Retinal pigment epithelial cell (primary cell): ENCODE data around the gene GPBP1L1.
"Not testable (repeated sequence)": the region's sequence is repeated elsewhere in the genome, so short reads cannot be mapped to it uniquely, and the experiment has no call there.

ENCODE experiments used
- DNase-seq: peaks from one replicate; pipeline ENCODE4 v3.0.0-alpha.2; 2010; ENCODE audit warnings: low read depth
- H3K4me3 ChIP-seq: 2 replicates; pipeline ENCODE4 v1.5.1; 2011; ENCODE audit warnings: mild to moderate bottlenecking, low read length, control low read depth, moderate library complexity
- CTCF ChIP-seq: conservative IDR thresholded peaks from 2 replicates; pipeline ENCODE4 v1.5.1; 2011; ENCODE audit warnings: low read depth, low read length, control low read depth, inconsistent platforms

GPBP1L1 gene

DNA sequence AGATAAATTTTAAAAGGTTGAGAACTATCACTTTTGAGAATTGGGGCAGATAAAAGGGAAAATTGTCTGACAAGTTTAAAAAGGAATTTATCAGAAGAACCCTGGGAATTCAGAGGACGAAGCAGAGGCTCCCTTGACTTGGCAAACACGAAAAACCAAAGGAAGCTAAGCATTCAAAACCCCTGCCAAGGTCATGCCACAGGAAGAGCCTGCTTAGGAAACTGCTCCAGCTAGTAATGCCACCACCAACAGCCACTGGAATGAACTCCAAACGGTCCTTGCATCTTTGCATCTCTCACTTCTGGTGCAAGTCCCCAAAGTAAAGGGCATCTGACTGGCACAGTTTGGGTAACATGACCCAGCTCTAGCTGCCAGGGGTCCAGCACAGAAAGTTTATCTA lies 7.2 kb downstream of the GPBP1L1 start:
- no peak for TF ChIP-seq CTCF
- no peak overlapping the region for H3K4me3 ChIP-seq
- DNase-seq: no peak

GRCh38 chr1:45678489-45678888 lies 7.8 kb downstream of the GPBP1L1 start:
- DNase-seq: no peak
- H3K4me3 ChIP-seq: no peak overlapping the region
- no peak for TF ChIP-seq CTCF

DNA sequence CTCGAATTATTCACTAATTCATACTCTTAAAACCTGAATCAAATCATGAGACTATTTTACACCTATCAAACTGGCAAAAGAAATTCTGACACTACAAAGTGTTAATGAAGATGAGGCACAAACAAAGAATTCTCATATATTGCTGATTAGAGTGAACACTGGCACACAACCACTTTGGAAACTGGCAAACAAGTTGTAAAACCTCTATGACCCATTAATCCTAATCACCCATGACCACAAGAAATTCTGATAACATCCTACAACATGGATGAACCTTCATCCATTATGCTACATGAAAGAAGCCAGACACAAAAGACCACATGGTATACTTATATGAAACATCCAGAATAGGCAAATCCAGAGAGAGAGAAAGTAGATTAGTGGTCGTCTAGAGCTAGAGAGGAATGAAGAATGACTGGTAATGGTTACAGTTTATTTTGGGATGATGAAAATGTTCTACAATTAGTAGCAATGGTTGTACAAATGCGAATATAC lies 8.5 kb downstream of the GPBP1L1 start:
- TF ChIP-seq CTCF: no peak
- DNase-seq: no peak
- H3K4me3 ChIP-seq: no peak overlapping the region

- DNase-seq, H3K4me3 ChIP-seq: not testable (repeated sequence)
Measured at GRCh38 chr1:45676553-45676952, 9.8 kb downstream of the GPBP1L1 start.

DNA sequence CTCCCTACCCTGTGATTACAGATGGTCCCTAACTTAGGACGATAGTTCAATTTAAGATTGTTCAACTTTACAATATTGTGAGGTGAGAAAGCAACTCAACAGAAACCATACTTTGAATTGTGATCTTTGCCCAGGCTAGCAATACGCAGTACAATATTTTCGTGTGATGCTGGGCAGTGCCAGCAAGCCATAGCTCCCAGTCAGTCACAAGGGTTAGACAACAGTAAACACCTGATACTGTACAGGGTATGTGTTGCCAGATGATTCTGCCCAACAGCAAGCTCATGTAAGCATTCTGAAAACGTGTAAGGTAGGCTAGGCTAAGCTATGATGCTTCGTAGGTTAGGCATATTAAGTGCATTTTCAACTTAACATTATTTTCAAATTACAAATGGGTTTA lies 11.9 kb downstream of the GPBP1L1 start:
- no peak for TF ChIP-seq CTCF
- H3K4me3 ChIP-seq: no peak overlapping the region
- no peak for DNase-seq

DNA sequence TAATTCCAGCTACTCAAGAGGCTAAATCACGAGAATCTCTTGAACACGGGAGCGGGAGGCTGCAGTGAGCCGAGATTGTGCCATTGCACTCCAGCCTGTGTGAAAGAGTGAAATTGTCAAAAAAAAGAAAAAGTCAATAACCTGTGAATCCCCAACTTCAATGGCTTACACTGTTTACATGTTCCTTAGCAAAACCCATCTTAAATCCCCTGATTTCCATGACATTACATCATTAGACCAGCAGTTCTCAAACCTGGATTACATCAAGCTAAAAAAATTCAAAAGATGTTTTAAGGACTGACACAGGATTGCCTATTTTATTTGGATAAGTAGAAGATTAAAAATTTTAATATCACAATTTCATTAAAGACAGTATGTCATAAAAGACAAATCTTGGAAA lies 12.4 kb downstream of the GPBP1L1 start:
- DNase-seq: no peak
- no peak for TF ChIP-seq CTCF
- no peak overlapping the region for H3K4me3 ChIP-seq

DNA sequence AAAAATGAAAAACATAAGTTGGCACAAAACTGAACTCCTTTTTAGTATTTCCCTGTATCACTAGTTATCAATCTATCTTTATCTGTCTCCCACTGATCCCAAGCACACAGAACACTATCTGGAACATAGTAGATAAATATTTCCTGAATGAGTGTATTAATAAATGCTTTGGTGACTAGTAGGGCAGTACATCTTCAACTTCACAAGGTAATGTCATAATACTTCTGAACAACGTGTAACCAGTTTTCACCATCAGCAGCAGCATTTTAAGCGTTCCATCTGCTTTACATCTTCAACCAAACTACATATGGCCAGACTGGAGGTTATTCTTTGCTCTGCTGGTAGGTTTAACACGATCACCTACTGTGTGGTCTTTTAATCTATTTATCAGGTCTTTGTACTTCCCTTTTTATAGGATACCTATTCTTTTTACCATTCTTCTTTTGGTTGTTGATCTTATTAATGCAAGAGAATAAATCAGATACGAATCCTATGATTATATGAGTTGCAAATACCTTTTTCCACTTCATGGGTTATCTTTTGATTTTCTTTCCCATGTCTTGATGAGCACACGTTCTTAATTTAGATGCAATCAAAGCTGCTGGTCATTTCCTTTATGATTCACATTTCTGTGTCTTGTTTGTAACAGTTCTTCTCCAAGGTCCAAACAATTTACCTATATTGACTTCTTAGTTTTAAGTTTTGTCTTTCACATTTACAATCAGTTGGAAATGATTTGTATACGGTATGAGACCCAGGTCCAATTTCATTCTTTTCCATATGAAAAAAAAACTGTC lies 16.3 kb downstream of the GPBP1L1 start:
- TF ChIP-seq CTCF: no peak
- DNase-seq: no peak
- no peak overlapping the region for H3K4me3 ChIP-seq
